Endodermal cell (in vitro differentiated cells): Measurements from ENCODE around the gene ADIPOQ. TPM values are rescaled to one million over a fixed set of nuclear protein-coding genes. Genes with fewer than 3 reads are reported as not detected.
"Not testable (repeated sequence)": the region's sequence is repeated elsewhere in the genome, so short reads cannot be mapped to it uniquely, and the experiment has no call there.

Experiments used
- DNase-seq: peaks from one replicate; pipeline ENCODE4 v3.0.0-alpha.2; 2017
- H3K27ac ChIP-seq: 2 replicates; pipeline ENCODE4 v1.5.1; 2013; ENCODE audit warnings: mild to moderate bottlenecking, low read depth, low read length, moderate library complexity
- H3K27me3 ChIP-seq: 2 replicates; pipeline ENCODE4 v1.6.1; 2013; ENCODE audit warnings: mild to moderate bottlenecking, low read length, moderate library complexity; ENCODE audit not compliant: insufficient read depth, control insufficient read depth, poor library complexity, severe bottlenecking
- H3K36me3 ChIP-seq: 2 replicates; pipeline ENCODE4 v1.7.0; 2013; ENCODE audit warnings: mild to moderate bottlenecking, low read length, moderate library complexity; ENCODE audit not compliant: control insufficient read depth, insufficient read depth
- H3K4me1 ChIP-seq: one replicate; pipeline ENCODE4 v1.7.0; 2013; ENCODE audit warnings: low read length; ENCODE audit not compliant: control insufficient read depth, insufficient read depth
- H3K4me3 ChIP-seq: 2 replicates; pipeline ENCODE4 v1.5.1; 2013; ENCODE audit warnings: mild to moderate bottlenecking, low read length, moderate library complexity
- H3K9ac ChIP-seq: 2 replicates; pipeline ENCODE4 v1.6.1; 2013; ENCODE audit warnings: mild to moderate bottlenecking, low read length, moderate library complexity; ENCODE audit not compliant: poor library complexity, severe bottlenecking; ENCODE audit errors: extremely low read depth
- H3K9me3 ChIP-seq: 2 replicates; pipeline ENCODE4 v1.6.1; 2013; ENCODE audit warnings: mild to moderate bottlenecking, low read length, moderate library complexity; ENCODE audit not compliant: control insufficient read depth
- H3K27ac Mint-ChIP-seq: 2 replicates; pipeline ENCODE4 v1.8.0; 2020; ENCODE audit warnings: mixed read lengths
- H3K27me3 Mint-ChIP-seq: 2 replicates; pipeline ENCODE4 v1.8.0; 2021; ENCODE audit warnings: mild to moderate bottlenecking, mixed read lengths; ENCODE audit not compliant: insufficient read depth
- H3K36me3 Mint-ChIP-seq: 2 replicates; pipeline ENCODE4 v1.8.0; 2020; ENCODE audit warnings: low read depth, mixed read lengths
- H3K4me1 Mint-ChIP-seq: 2 replicates; pipeline ENCODE4 v1.8.0; 2020; ENCODE audit warnings: mixed read lengths
- H3K4me3 Mint-ChIP-seq: 2 replicates; pipeline ENCODE4 v1.8.0; 2020; ENCODE audit warnings: mild to moderate bottlenecking, moderate library complexity, mixed read lengths
- H3K9me3 Mint-ChIP-seq: 2 replicates; pipeline ENCODE4 v1.8.0; 2020; ENCODE audit warnings: mild to moderate bottlenecking, mixed read lengths
- CTCF ChIP-seq: fragments of 200-600 bp; sonication (generic); conservative IDR thresholded peaks from 2 replicates; pipeline ENCODE4 v1.5.0; 2021; ENCODE audit warnings: antibody characterized with exemption, mild to moderate bottlenecking
- WGBS, 2 experiments: methylation state at CpG; one replicate each; pipeline versions ENCODE4 v1.1.5 to v1.1.7; 2013; ENCODE audit warnings: missing lambda C conversion rate in 2 of 2, mixed read lengths in 1 of 2; ENCODE audit not compliant: insufficient coverage in 1 of 2, insufficient read length in 1 of 2; 5-methylcytosine and 5-hydroxymethylcytosine counted together
- total RNA-seq, 2 donors: library from RNA; stranded (reverse); fragmentation: NEBNext Ultra II Directional in 1 of 2; extraction: Animal tissue kit (Norgen Biotek cat#: 25700) in 1 of 2; gene quantifications; 2 replicates in 1 of 2; 3 replicates in 1 of 2; pipeline ENCODE4 v1.2.1, GENCODE V29; 2021

The ADIPOQ gene
- total RNA-seq, 2 donors from 2014 or later, result not detected

- no peak for DNase-seq
- H3K36me3 Mint-ChIP-seq, result no peaks in the 10 kb centered on the region
These were observed 46.1 kb downstream of the ADIPOQ start for GRCh38 chr3:186888569-186888968.

GRCh38 chr3:186889698-186890097, 47.2 kb downstream of the ADIPOQ start:
- not testable (repeated sequence) for DNase-seq, H3K9me3 ChIP-seq, H3K27me3 Mint-ChIP-seq, H3K36me3 ChIP-seq, H3K9ac ChIP-seq, H3K27me3 ChIP-seq, H3K27ac ChIP-seq, H3K4me1 ChIP-seq, H3K9me3 Mint-ChIP-seq, H3K27ac Mint-ChIP-seq, H3K4me3 Mint-ChIP-seq, H3K4me3 ChIP-seq, H3K36me3 Mint-ChIP-seq
- H3K4me1 Mint-ChIP-seq, result peaks cover 28% of the 10 kb centered on the region
- WGBS, 2 experiments, result 96% methylated on average over 4 of the region's 4 CpGs

More at GRCh38 chr3:186888569-186888968, 46.1 kb downstream of the ADIPOQ start:
- peaks cover 29% of the 10 kb centered on the region for H3K4me1 Mint-ChIP-seq
- H3K36me3 ChIP-seq, result no peaks in the 10 kb centered on the region
- no peak overlapping the region for H3K27ac Mint-ChIP-seq
- H3K4me3 Mint-ChIP-seq, result no peak overlapping the region
- H3K27me3 ChIP-seq, result no peaks in the 10 kb centered on the region
- no peaks in the 10 kb centered on the region for H3K9me3 ChIP-seq
- no peak overlapping the region for H3K4me3 ChIP-seq
- no peak overlapping the region for H3K27ac ChIP-seq
- 75 to 84% methylated on average over 2 to 6 of the region's 6 CpGs for WGBS, 2 experiments
- H3K9ac ChIP-seq, result no peak overlapping the region
- no peak for TF ChIP-seq CTCF
- H3K27me3 Mint-ChIP-seq, result peaks cover 2% of the 10 kb centered on the region
- peaks cover 2% of the 10 kb centered on the region for H3K9me3 Mint-ChIP-seq
- H3K4me1 ChIP-seq, result no peaks in the 10 kb centered on the region

- Mint-ChIP-seq H3K9me3 (peaks cover 19% of the 10 kb centered on the region), H3K36me3 (peaks cover 5% of the 10 kb centered on the region), H3K27ac (no peak overlapping the region), H3K27me3 (peaks cover 2% of the 10 kb centered on the region), H3K4me3 (no peak overlapping the region), H3K4me1 (peaks cover 27% of the 10 kb centered on the region)
- peaks cover 18% of the 10 kb centered on the region for H3K9me3 ChIP-seq
- DNase-seq, result no peak
- H3K9ac ChIP-seq, result no peak overlapping the region
- no peak overlapping the region for H3K4me3 ChIP-seq
- H3K27me3 ChIP-seq, result no peaks in the 10 kb centered on the region
- H3K4me1 ChIP-seq, result no peaks in the 10 kb centered on the region
- TF ChIP-seq CTCF, result no peak
- no peaks in the 10 kb centered on the region for H3K36me3 ChIP-seq
- H3K27ac ChIP-seq, result no peak overlapping the region
These were observed 48.4 kb downstream of the ADIPOQ start for GRCh38 chr3:186890911-186891310.

GRCh38 chr3:186893071-186893470, 50.6 kb downstream of the ADIPOQ start:
- not testable (repeated sequence) for H3K36me3 ChIP-seq, H3K27ac ChIP-seq, H3K36me3 Mint-ChIP-seq, DNase-seq, H3K27ac Mint-ChIP-seq, H3K4me3 ChIP-seq, H3K27me3 Mint-ChIP-seq, H3K4me3 Mint-ChIP-seq, H3K27me3 ChIP-seq, H3K9ac ChIP-seq, H3K4me1 ChIP-seq
- whole genome bisulfite sequencing, 2 experiments, result no CpG with 5 or more reads among the region's 2 CpGs
- peaks cover 24% of the 10 kb centered on the region for H3K9me3 ChIP-seq
- peaks cover 25% of the 10 kb centered on the region for H3K9me3 Mint-ChIP-seq
- peaks cover 22% of the 10 kb centered on the region for H3K4me1 Mint-ChIP-seq
